GM06990 (cell line): ENCODE results near the gene LITAFD.

Experiments
- DNase-seq: peaks from one replicate; pipeline ENCODE4 v3.0.0-alpha.2; 2011; ENCODE audit not compliant: insufficient read length; ENCODE audit errors: extremely low read depth
- H3K27me3 ChIP-seq: replicated peaks from 2 replicates; pipeline ENCODE4 v1.6.0; 2011; ENCODE audit warnings: low read length; ENCODE audit not compliant: control insufficient read depth, insufficient read depth
- H3K36me3 ChIP-seq: 2 replicates; pipeline ENCODE4 v1.5.1; 2011; ENCODE audit warnings: low read length; ENCODE audit not compliant: control insufficient read depth, insufficient read depth
- H3K4me3 ChIP-seq: replicated peaks from 2 replicates; pipeline ENCODE4 v1.5.1; 2011; ENCODE audit warnings: low read depth, mild to moderate bottlenecking, control low read depth, low read length
- CTCF ChIP-seq: IDR thresholded peaks from 2 replicates; pipeline ENCODE4 v1.5.1; 2011; ENCODE audit warnings: low read length, control low read depth, mild to moderate bottlenecking, inconsistent platforms; ENCODE audit not compliant: insufficient read depth, poor library complexity, severe bottlenecking

LITAFD gene

GRCh38 chr16:8903004-8903403 is 20.9 kb downstream of the LITAFD start:
- H3K27me3 ChIP-seq = no peaks in the 10 kb centered on the region
- H3K36me3 ChIP-seq = peaks cover 33% of the 10 kb centered on the region
- H3K4me3 ChIP-seq = no peak overlapping the region
- no peak for TF ChIP-seq CTCF
- DNase-seq = no peak

- TF ChIP-seq CTCF = no peak
- Histone ChIP-seq H3K27me3 (no peaks in the 10 kb centered on the region), H3K36me3 (peaks cover 33% of the 10 kb centered on the region), H3K4me3 (no peak overlapping the region)
- no peak for DNase-seq
Measured at GRCh38 chr16:8904018-8904430, 21.9 kb downstream of the LITAFD start.

- peak; percentile 43 for TF ChIP-seq CTCF
- no peak for DNase-seq
Measured at GRCh38 chr16:8905168-8905762, 23.1 kb downstream of the LITAFD start.

GRCh38 chr16:8905795-8906591 is 23.8 kb downstream of the LITAFD start:
- no peaks in the 10 kb centered on the region for H3K27me3 ChIP-seq
- peaks cover 38% of the 10 kb centered on the region for H3K36me3 ChIP-seq
- no peak for DNase-seq
- TF ChIP-seq CTCF = peak; percentile 23
- H3K4me3 ChIP-seq = no peak overlapping the region

More at GRCh38 chr16:8905168-8905762, 23.1 kb downstream of the LITAFD start:
- Histone ChIP-seq H3K36me3 (peaks cover 36% of the 10 kb centered on the region), H3K27me3 (no peaks in the 10 kb centered on the region), H3K4me3 (no peak overlapping the region)

- Histone ChIP-seq H3K36me3 (peaks cover 38% of the 10 kb centered on the region), H3K4me3 (no peak overlapping the region), H3K27me3 (no peaks in the 10 kb centered on the region)
- no peak for DNase-seq
- TF ChIP-seq CTCF = no peak
Measured at GRCh38 chr16:8907096-8907495, 24.9 kb downstream of the LITAFD start.
